Lung (tissue), 12 donors: ENCODE data around the gene RASAL3. TPM values are rescaled to one million over a fixed set of nuclear protein-coding genes. Genes with fewer than 3 reads are reported as not detected.

Experiments used
- ATAC-seq: fragments of 200-7000 bp; cut with Tn5 transposase; one replicate; pipeline ENCODE4 v1.9.1; 2020; ENCODE audit warnings: moderate number of reproducible peaks; ENCODE audit not compliant: insufficient read depth, low FRiP score
- DNase-seq, 3 donors: peaks; one replicate each; pipeline ENCODE4 v3.0.0-alpha.2; 2013 to 2017
- H3K27ac ChIP-seq, 2 donors: one replicate each; pipeline ENCODE4 v1.5.1; 2013; ENCODE audit warnings: mild to moderate bottlenecking in 2 of 2, moderate library complexity in 2 of 2, control low read depth in 1 of 2, inconsistent platforms in 1 of 2, low read depth in 1 of 2, low read length in 1 of 2
- H3K27me3 ChIP-seq, 3 donors: one replicate each; pipeline ENCODE4 v1.5.1; 2013; ENCODE audit warnings: low read length in 2 of 3; ENCODE audit not compliant: control insufficient read depth in 3 of 3, insufficient read depth in 3 of 3
- H3K36me3 ChIP-seq, 4 donors: one replicate each; pipeline ENCODE4 v1.5.1; 2013; ENCODE audit warnings: low read length in 4 of 4, mild to moderate bottlenecking in 1 of 4, moderate library complexity in 1 of 4; ENCODE audit not compliant: control insufficient read depth in 4 of 4, insufficient read depth in 4 of 4
- H3K4me1 ChIP-seq, 5 donors: one replicate each; pipeline ENCODE4 v1.5.1; 2013; ENCODE audit warnings: low read length in 5 of 5, mild to moderate bottlenecking in 2 of 5, moderate library complexity in 1 of 5; ENCODE audit not compliant: control insufficient read depth in 5 of 5, insufficient read depth in 5 of 5
- H3K4me3 ChIP-seq: one replicate; pipeline ENCODE4 v1.5.1; 2013; ENCODE audit warnings: mild to moderate bottlenecking, control low read depth, moderate library complexity
- H3K9ac ChIP-seq, 2 donors: one replicate each; pipeline ENCODE4 v1.5.1; 2013; ENCODE audit warnings: low read length in 2 of 2, control low read depth in 1 of 2; ENCODE audit not compliant: insufficient read depth in 1 of 2
- H3K9me3 ChIP-seq, 4 donors: one replicate each; pipeline ENCODE4 v1.5.1; 2013; ENCODE audit warnings: low read length in 3 of 4, mild to moderate bottlenecking in 1 of 4, moderate library complexity in 1 of 4; ENCODE audit not compliant: control insufficient read depth in 4 of 4, insufficient read depth in 3 of 4
- CTCF ChIP-seq: IDR thresholded peaks from 2 replicates; pipeline ENCODE4 v1.5.1; 2012; ENCODE audit warnings: mild to moderate bottlenecking; ENCODE audit errors: control extremely low read depth, extremely low read depth
- WGBS, 2 donors: extraction: QIAGEN DNeasy Blood & Tissue Kit; methylation state at CpG; one replicate each; pipeline ENCODE4 v1.1.7; 2013; 5-methylcytosine and 5-hydroxymethylcytosine counted together
- polyA plus RNA-seq, 2 donors: library from polyadenylated mRNA; stranded (reverse); fragments of 200-250 nt; gene quantifications; one replicate each; pipeline ENCODE4 v1.2.1, GENCODE V29; 2013
- total RNA-seq, 2 donors: library from RNA; depleted of rRNA in 1 of 2; stranded (reverse); fragments of >200 nt in 1 of 2; gene quantifications; one replicate each; pipeline ENCODE4 v1.2.1, GENCODE V29; 2014 to 2021
- donor health status: control.
- donor health status: control.
- donor health status: Bipolar disorder and iron deficiency.
- donor health status: healthy.
- donor health status: DM: yes; HTN: yes; CAD: no.

The RASAL3 gene
- total and polyA plus RNA-seq, 4 donors, result 4.6 to 18.2 (median 9.6) TPM

GRCh38 chr19:15507068-15508034, 43.0 kb upstream of the RASAL3 start:
- peaks cover 0 to 3% (median 0%) of the 10 kb centered on the region in 5 donors for H3K4me1 ChIP-seq
- ATAC-seq (no peak), DNase-seq (no peak)
- peaks cover 10 to 29% (median 27%) of the 10 kb centered on the region in 3 donors for H3K27me3 ChIP-seq
- H3K9ac ChIP-seq, result no peak overlapping the region
- H3K4me3 ChIP-seq, result no peak overlapping the region
- H3K27ac ChIP-seq, result no peak overlapping the region
- H3K36me3 ChIP-seq, result no peaks in the 10 kb centered on the region
- 67 to 75% methylated on average over 13 to 14 of the region's 14 CpGs for WGBS, 2 donors
- TF ChIP-seq CTCF, result no peak
- H3K9me3 ChIP-seq, result peaks cover 0 to 4% (median 0%) of the 10 kb centered on the region in 4 donors

- WGBS, 2 donors, result 68 to 75% methylated on average over 5 of the region's 5 CpGs
- Histone ChIP-seq H3K27me3 (peaks cover 10 to 32% (median 27%) of the 10 kb centered on the region in 3 donors), H3K4me3 (no peak overlapping the region), H3K9me3 (peaks cover 0 to 4% (median 0%) of the 10 kb centered on the region in 4 donors), H3K36me3 (no peaks in the 10 kb centered on the region), H3K4me1 (peaks cover 0 to 3% (median 0%) of the 10 kb centered on the region in 5 donors), H3K27ac (no peak overlapping the region), H3K9ac (no peak overlapping the region)
- peak in 2 of 3 donors; percentile 6 to 16 for DNase-seq
- no peak for TF ChIP-seq CTCF
- no peak for ATAC-seq
These were observed 41.8 kb upstream of the RASAL3 start for GRCh38 chr19:15506074-15506571.

- Histone ChIP-seq H3K27ac (no peak overlapping the region), H3K4me1 (no peaks in the 10 kb centered on the region), H3K36me3 (no peaks in the 10 kb centered on the region), H3K4me3 (no peak overlapping the region), H3K9ac (no peak overlapping the region), H3K9me3 (no peaks in the 10 kb centered on the region), H3K27me3 (peaks cover 0 to 11% (median 6%) of the 10 kb centered on the region in 3 donors)
- WGBS, 2 donors, result 58 to 59% methylated on average over 1 of the region's 1 CpG
- DNase-seq (no peak), ATAC-seq (no peak)
- TF ChIP-seq CTCF, result no peak
These were observed 37.9 kb upstream of the RASAL3 start for GRCh38 chr19:15502264-15502663.
